MCF 10A (cell line): ENCODE data around the gene PSTPIP2. TPM values are rescaled to one million over a fixed set of nuclear protein-coding genes. Genes with fewer than 3 reads are reported as not detected.
A peak's percentile ranks its signal among the peaks of the same experiment; 100 is the strongest.
"Not testable (repeated sequence)": the region's sequence is repeated elsewhere in the genome, so short reads cannot be mapped to it uniquely, and the experiment has no call there.

Experiments used
- BruUV-seq: library from RNA; stranded (reverse); fragments of 400-500 nt; replicated peaks from 2 replicates; lab custom pipeline; 2021; lab: Mats Ljungman, UMichigan
- CTCF ChIA-PET: fragments of 300-600 bp; sonication (Branson Sonifier 250); formaldehyde crosslinking; extraction: SDS; loops from one replicate; lab custom pipeline; 2021; ENCODE audit warnings: antibody characterized with exemption, inconsistent platforms; lab: Yijun Ruan, JAX
- POLR2A ChIA-PET: fragments of 300-600, 350-650 bp; sonication (Branson Sonifier 250); formaldehyde crosslinking; extraction: SDS; loops from one replicate; lab custom pipeline; 2020; ENCODE audit warnings: antibody characterized with exemption, inconsistent platforms; lab: Yijun Ruan, JAX
- DNase-seq: peaks from one replicate; pipeline ENCODE4 v3.0.0-alpha.2; 2018; ENCODE audit not compliant: unreplicated experiment
- H3K27ac Mint-ChIP-seq: one replicate; pipeline ENCODE4 v1.8.0; 2022; ENCODE audit warnings: mild to moderate bottlenecking, low read depth, mixed read lengths; ENCODE audit not compliant: unreplicated experiment
- H3K27me3 Mint-ChIP-seq: one replicate; pipeline ENCODE4 v1.8.0; 2022; ENCODE audit warnings: mixed read lengths; ENCODE audit not compliant: insufficient read depth, unreplicated experiment
- H3K36me3 Mint-ChIP-seq: one replicate; pipeline ENCODE4 v1.8.0; 2022; ENCODE audit warnings: mild to moderate bottlenecking, moderate library complexity, mixed read lengths; ENCODE audit not compliant: insufficient read depth, unreplicated experiment
- H3K4me1 Mint-ChIP-seq: one replicate; pipeline ENCODE4 v1.8.0; 2022; ENCODE audit warnings: mixed read lengths; ENCODE audit not compliant: insufficient read depth, unreplicated experiment
- H3K4me3 Mint-ChIP-seq: one replicate; pipeline ENCODE4 v1.8.0; 2022; ENCODE audit warnings: mild to moderate bottlenecking, moderate library complexity, mixed read lengths; ENCODE audit not compliant: unreplicated experiment
- H3K9me3 Mint-ChIP-seq: one replicate; pipeline ENCODE4 v1.8.0; 2022; ENCODE audit warnings: mixed read lengths; ENCODE audit not compliant: unreplicated experiment
- CTCF ChIP-seq: fragments of 200-600 bp; IDR thresholded peaks from one replicate; pipeline ENCODE4 v1.8.0; 2022; ENCODE audit warnings: antibody characterized with exemption, mild to moderate bottlenecking; ENCODE audit not compliant: unreplicated experiment
- intact Hi-C: fragments of 100-400 bp; cut with micrococcal nuclease; formaldehyde crosslinking; loops from 2 replicates; pipeline ENCODE4 v1.14.1; 2022
- total RNA-seq: library from RNA; stranded (reverse); gene quantifications from 2 replicates; pipeline ENCODE4 v1.2.3, GENCODE V29; 2022

The PSTPIP2 gene
- total RNA-seq, 1 experiment from 2014 or later, result 27.9 TPM

GRCh38 chr18:46095532-46095931 is 23.5 kb upstream of the PSTPIP2 start:
- H3K4me3 Mint-ChIP-seq, result peak overlapping the region; percentile 33
- peaks cover 57% of the 10 kb centered on the region for H3K36me3 Mint-ChIP-seq
- no peak for DNase-seq
- H3K27me3 Mint-ChIP-seq, result no peaks in the 10 kb centered on the region
- ChIA-PET CTCF (no interaction called here), POLR2A (interaction anchor here (0.9 to 2.8 kb wide), 2 partner anchors 15 to 22 kb away, joined by 4 to 7 read pairs; partner anchors contain the start of gene PSTPIP2)
- TF ChIP-seq CTCF, result no peak
- H3K27ac Mint-ChIP-seq, result no peak overlapping the region
- no TSS peak for BruUV-seq
- no peaks in the 10 kb centered on the region for H3K9me3 Mint-ChIP-seq
- H3K4me1 Mint-ChIP-seq, result peaks cover 5% of the 10 kb centered on the region
- intact Hi-C loops, result no loop called here

- CTCF ChIA-PET, intact Hi-C loops, H3K27ac Mint-ChIP-seq: not testable (repeated sequence)
Measured at GRCh38 chr18:46088501-46088900, 16.4 kb upstream of the PSTPIP2 start.

GRCh38 chr18:46084431-46084830 is 12.4 kb upstream of the PSTPIP2 start:
- BruUV-seq, result no TSS peak
- Mint-ChIP-seq H3K36me3 (peaks cover 98% of the 10 kb centered on the region), H3K27me3 (no peaks in the 10 kb centered on the region), H3K27ac (no peak overlapping the region), H3K9me3 (no peaks in the 10 kb centered on the region), H3K4me3 (no peak overlapping the region), H3K4me1 (no peaks in the 10 kb centered on the region)
- POLR2A ChIA-PET, result interaction anchor here (1.9 kb wide), 1 partner anchor 13 kb away, joined by 10 read pairs; no protein-coding TSS in a partner anchor
- DNase-seq, result no peak
- CTCF ChIA-PET, result no interaction called here
- TF ChIP-seq CTCF, result no peak
- intact Hi-C loops, result no loop called here

More at GRCh38 chr18:46088501-46088900, 16.4 kb upstream of the PSTPIP2 start:
- DNase-seq, H3K9me3 Mint-ChIP-seq, H3K27me3 Mint-ChIP-seq, H3K4me1 Mint-ChIP-seq, H3K4me3 Mint-ChIP-seq, POLR2A ChIA-PET, BruUV-seq: not testable (repeated sequence)
- peaks cover 100% of the 10 kb centered on the region for H3K36me3 Mint-ChIP-seq

- Mint-ChIP-seq H3K27ac (no peak overlapping the region), H3K4me1 (no peaks in the 10 kb centered on the region), H3K27me3 (no peaks in the 10 kb centered on the region), H3K9me3 (no peaks in the 10 kb centered on the region), H3K36me3 (peaks cover 78% of the 10 kb centered on the region), H3K4me3 (no peak overlapping the region)
- POLR2A ChIA-PET, result interaction anchor here (1.1 to 1.2 kb wide), 2 partner anchors 10 to 15 kb away, joined by 4 to 7 read pairs; no protein-coding TSS in a partner anchor
- TF ChIP-seq CTCF, result no peak
- intact Hi-C loops, result no loop called here
- DNase-seq, result no peak
- CTCF ChIA-PET, result interaction anchor here (0.6 to 0.7 kb wide), 2 partner anchors 8 to 105 kb away, joined by 3 read pairs; partner anchors contain the start of gene PSTPIP2
- BruUV-seq, result no TSS peak
Measured at GRCh38 chr18:46080156-46080555, 8.1 kb upstream of the PSTPIP2 start.
